Nephron progenitor cell (in vitro differentiated cells): ENCODE data around the gene SIGLEC7.
"Not testable (repeated sequence)": the region's sequence is repeated elsewhere in the genome, so short reads cannot be mapped to it uniquely, and the experiment has no call there.

ENCODE experiments used
- DNase-seq: peaks from one replicate; pipeline ENCODE4 v3.0.0; 2021
- H3K27ac Mint-ChIP-seq: 2 replicates; pipeline ENCODE4 v1.8.0; 2021; ENCODE audit warnings: mild to moderate bottlenecking, moderate library complexity, mixed read lengths
- H3K27me3 Mint-ChIP-seq: 2 replicates; pipeline ENCODE4 v1.8.0; 2021; ENCODE audit warnings: mild to moderate bottlenecking, low read depth, mixed read lengths; ENCODE audit not compliant: poor library complexity
- H3K36me3 Mint-ChIP-seq: 2 replicates; pipeline ENCODE4 v1.8.0; 2021; ENCODE audit warnings: low read depth, mixed read lengths
- H3K4me1 Mint-ChIP-seq: 2 replicates; pipeline ENCODE4 v1.8.0; 2021; ENCODE audit warnings: mixed read lengths
- H3K4me3 Mint-ChIP-seq: 2 replicates; pipeline ENCODE4 v1.8.0; 2021; ENCODE audit warnings: mild to moderate bottlenecking, moderate library complexity, mixed read lengths
- H3K9me3 Mint-ChIP-seq: 2 replicates; pipeline ENCODE4 v1.8.0; 2021; ENCODE audit warnings: mild to moderate bottlenecking, moderate library complexity, mixed read lengths
- CTCF ChIP-seq: fragments of 200-600 bp; sonication (generic); IDR thresholded peaks from 2 replicates; pipeline ENCODE4 v1.5.0; 2021; ENCODE audit warnings: antibody characterized with exemption

Gene SIGLEC7

DNA sequence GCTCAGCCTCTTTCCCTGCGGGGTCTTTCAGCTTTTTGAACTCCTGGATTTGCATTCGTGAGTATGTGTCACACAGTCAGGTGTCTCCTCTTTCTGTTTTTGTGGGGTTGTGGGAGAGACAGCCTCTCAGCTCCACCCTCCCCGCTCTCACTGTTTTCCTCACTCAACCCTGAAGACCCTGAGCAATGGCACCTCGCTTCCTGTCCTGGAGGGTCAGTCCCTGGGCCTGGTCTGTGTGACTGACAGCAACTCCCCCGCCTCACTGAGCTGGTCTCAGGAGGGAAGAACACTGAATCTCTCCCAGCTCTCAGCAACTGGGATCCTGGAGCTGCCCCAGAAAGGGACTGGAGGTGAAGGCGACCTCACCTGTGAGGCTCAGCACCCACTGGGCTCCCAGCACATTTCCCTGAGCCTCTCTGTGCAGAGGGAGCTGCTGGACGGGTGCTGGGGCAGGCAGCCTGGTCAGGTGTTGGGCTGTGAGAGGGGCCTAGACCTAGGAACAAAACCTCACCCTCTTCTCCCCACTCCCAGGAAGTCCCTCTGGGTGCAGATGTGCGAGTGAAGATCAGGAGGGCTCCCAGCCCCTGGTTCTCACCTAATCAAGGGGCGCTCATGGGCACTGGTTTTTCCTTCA, 4.2 kb upstream of the SIGLEC7 start:
- peak overlapping the region; percentile 77 for H3K27ac Mint-ChIP-seq
- peaks cover 21% of the 10 kb centered on the region for H3K9me3 Mint-ChIP-seq
- no peak overlapping the region for H3K4me3 Mint-ChIP-seq
- TF ChIP-seq CTCF: no peak
- DNase-seq: no peak
- peaks cover 25% of the 10 kb centered on the region for H3K27me3 Mint-ChIP-seq
- no peaks in the 10 kb centered on the region for H3K36me3 Mint-ChIP-seq
- H3K4me1 Mint-ChIP-seq: peaks cover 10% of the 10 kb centered on the region

GRCh38 chr19:51138549-51138979, 3.5 kb upstream of the SIGLEC7 start:
- Mint-ChIP-seq H3K27ac (no peak overlapping the region), H3K4me3 (no peak overlapping the region), H3K4me1 (peaks cover 10% of the 10 kb centered on the region), H3K27me3 (peaks cover 25% of the 10 kb centered on the region), H3K9me3 (peaks cover 21% of the 10 kb centered on the region), H3K36me3 (no peaks in the 10 kb centered on the region)
- TF ChIP-seq CTCF: no peak
- no peak for DNase-seq

DNA sequence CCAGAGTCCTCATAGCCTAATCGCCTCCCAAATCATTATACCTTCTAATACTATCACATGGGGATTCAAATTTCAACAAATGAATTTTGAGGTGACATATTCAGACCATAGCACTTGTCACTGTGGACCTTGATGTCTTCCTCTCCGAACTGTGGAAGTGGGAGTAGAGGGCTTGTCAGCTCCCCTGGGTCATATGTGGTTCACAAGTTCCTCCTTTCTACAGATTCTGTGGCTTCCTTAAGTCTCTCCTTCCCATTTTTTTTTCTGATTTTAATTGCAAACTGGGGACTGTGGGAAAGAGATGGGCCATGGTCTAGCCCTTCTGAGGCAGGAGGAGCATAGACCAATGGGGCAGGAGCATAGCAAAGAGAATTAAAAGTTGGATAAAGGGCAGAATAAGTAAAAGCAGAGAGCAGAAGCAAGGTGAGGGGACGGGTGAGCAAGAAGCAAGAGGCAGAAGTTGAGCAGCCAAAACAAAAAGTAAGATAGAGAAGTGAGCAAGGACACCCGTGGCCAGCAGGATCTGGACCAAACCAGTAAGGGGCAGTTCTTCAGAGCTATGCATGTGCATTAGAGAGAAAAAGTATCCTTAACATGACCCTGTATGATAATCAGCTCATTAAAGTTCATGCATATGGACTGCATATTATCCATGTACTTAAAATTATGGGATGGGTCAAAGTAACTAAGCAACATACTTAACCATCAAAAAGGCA, 2.6 kb upstream of the SIGLEC7 start:
- no peak overlapping the region for H3K27ac Mint-ChIP-seq
- DNase-seq: no peak
- no peak overlapping the region for H3K4me3 Mint-ChIP-seq
- H3K27me3 Mint-ChIP-seq: peaks cover 25% of the 10 kb centered on the region
- H3K36me3 Mint-ChIP-seq: no peaks in the 10 kb centered on the region
- peaks cover 17% of the 10 kb centered on the region for H3K9me3 Mint-ChIP-seq
- TF ChIP-seq CTCF: no peak
- peaks cover 10% of the 10 kb centered on the region for H3K4me1 Mint-ChIP-seq

GRCh38 chr19:51140441-51140840, 1.7 kb upstream of the SIGLEC7 start:
- Mint-ChIP-seq H3K36me3 (no peaks in the 10 kb centered on the region), H3K9me3 (peaks cover 7% of the 10 kb centered on the region), H3K4me3 (no peak overlapping the region), H3K27me3 (peaks cover 25% of the 10 kb centered on the region), H3K27ac (no peak overlapping the region), H3K4me1 (peaks cover 10% of the 10 kb centered on the region)
- no peak for DNase-seq
- no peak for TF ChIP-seq CTCF

DNA sequence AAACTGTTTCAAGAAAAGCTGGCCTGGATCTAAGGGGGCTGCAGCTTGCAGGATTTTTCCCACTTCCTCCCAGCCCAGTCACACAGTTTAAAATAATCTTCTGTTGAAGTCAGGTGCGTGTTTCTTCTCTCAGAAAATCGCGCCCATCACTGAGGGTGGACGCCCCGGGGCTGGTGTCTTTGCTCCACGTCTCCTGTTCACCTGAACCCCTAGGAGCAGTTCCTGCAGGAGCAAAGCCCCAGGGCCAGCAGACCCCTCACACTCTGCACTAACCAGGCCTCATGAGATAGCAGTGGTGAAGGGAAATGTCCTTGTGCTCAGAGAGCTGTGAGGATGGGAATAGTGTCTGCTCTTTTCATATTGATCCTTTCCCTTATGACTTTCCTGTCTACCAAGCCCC, 920 bp upstream of the SIGLEC7 start:
- Mint-ChIP-seq H3K9me3 (no peaks in the 10 kb centered on the region), H3K4me1 (peaks cover 10% of the 10 kb centered on the region), H3K27ac (no peak overlapping the region), H3K4me3 (no peak overlapping the region), H3K36me3 (no peaks in the 10 kb centered on the region), H3K27me3 (peaks cover 25% of the 10 kb centered on the region)
- TF ChIP-seq CTCF: no peak
- DNase-seq: no peak

DNA sequence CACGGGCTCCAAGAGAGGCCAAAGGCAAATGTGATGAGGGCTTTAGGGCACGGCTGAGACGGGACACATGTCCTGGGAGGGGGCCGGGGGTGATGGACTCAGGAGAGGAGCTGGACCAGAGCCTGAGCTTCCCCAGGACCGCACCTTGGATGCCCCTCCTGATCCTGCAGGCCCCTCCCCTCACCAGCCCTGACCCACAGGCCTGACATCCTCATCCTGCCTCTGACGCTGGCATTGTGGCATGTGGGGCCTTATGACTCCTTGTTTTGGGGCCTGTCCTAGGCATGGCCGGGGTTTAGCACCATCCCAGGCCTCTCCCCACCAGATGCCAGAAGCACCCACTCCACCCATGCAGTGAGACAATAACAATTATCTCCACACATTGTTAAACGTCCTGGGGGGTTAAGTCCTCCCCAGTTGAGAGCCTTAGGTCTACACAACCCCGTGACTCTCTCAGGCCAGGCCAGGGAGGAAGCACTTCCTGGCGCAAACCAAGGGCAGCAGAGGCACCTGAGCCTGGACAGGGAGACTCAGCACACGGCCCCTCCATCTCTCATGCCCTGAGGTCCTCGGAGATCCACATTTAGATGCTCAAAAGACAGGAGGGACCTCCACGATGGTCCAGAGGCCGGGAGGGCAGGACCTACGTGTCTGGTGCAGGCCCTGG, 841 bp downstream of the SIGLEC7 start:
- not testable (repeated sequence) for DNase-seq, H3K4me3 Mint-ChIP-seq, H3K36me3 Mint-ChIP-seq, H3K4me1 Mint-ChIP-seq, H3K27ac Mint-ChIP-seq, H3K9me3 Mint-ChIP-seq
- H3K27me3 Mint-ChIP-seq: peaks cover 31% of the 10 kb centered on the region
